HG03039 (cell line): Measurements from ENCODE around the gene RIOX2.

ENCODE experiments used
- ATAC-seq: cut with Tn5 transposase; IDR thresholded peaks from one replicate; pipeline ENCODE4 v1.9.1; 2021; ENCODE audit warnings: mild to moderate bottlenecking, moderate library complexity; ENCODE audit not compliant: unreplicated experiment

Gene RIOX2

DNA sequence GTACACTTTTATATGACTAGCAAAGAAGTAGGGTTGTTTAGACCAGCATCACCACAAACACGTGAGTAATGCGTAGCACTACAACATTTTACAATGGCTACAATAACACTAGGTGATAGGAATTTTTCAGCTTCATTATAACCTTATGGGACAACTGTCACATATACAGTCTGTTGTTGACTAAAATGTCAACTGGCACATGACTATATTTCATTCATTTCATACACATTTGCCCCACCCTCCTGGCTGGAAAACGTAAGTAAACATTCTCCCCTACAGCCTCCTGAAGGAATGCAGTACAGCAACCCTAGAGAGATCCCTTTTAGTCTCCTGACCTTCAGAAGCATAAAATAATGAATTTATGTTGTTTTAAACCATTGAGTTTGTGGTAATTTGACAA is 16.2 kb downstream of the RIOX2 start:
- no peak for ATAC-seq

DNA sequence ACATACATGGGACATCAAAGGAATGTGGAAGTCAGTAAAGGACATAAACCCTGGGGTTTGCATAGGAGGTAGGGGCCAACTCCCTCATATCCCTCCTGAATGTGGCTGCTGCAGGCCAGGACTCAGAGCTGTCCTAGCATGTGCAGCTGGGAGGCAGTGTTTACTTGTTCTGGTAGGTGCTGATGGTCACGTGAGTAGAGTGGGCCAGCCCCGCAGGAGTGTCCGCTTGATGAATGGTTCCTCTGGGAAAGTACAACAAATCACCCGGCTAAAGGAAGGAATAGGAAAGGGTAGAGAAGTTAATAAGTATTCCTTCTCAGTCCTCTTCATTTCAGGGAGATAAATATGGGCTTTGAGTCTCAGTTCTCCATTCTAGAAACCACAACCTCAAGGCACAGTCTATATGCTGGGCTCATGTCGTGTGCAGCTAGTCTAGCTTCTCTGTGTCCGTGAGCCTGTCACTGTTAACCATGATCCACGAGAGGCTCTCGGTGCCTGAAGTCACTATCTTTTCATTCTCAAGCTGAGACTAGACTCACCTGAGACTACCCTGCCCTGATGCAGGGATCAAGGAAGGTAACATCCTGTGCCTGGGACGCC is 17.9 kb downstream of the RIOX2 start:
- peak; percentile 62 for ATAC-seq

DNA sequence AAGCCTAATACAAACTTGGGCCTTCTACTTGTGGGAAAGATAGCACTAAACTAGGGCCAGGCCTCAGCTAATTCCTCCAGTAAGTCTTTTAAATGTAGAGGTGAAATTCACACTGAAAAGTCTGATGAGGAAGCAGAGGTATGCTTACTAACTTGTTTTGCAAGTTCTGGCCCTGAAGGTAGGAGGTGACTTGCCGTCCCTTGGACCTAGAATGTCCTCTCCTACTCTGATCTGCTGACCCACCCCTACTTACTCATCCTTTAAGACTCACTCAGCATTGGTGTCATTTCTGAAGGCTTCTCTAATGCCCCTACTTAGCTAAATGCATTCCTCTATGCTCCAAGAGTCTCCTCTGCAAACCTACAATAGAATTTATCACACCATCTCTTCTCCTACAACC is 19.4 kb downstream of the RIOX2 start:
- no peak for ATAC-seq

DNA sequence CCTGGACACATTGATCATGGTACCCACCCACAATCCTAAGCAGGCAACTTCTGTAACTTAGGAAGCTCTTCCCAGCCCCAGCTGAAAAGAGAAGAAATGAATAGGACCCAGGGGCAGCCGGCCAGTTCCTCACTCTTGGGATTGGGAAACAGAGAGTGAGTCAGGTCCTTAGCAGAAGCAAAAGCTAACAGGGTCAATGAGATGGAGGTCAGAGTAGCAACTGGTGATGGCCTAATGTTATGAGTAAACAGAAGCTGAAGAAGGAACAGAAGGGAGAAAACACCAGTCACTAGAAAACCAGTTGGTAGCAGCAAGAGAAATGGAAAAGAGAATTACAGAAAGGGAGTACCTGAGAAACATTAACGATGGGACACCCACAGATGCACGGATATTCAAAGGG is 20.0 kb downstream of the RIOX2 start:
- ATAC-seq: no peak

DNA sequence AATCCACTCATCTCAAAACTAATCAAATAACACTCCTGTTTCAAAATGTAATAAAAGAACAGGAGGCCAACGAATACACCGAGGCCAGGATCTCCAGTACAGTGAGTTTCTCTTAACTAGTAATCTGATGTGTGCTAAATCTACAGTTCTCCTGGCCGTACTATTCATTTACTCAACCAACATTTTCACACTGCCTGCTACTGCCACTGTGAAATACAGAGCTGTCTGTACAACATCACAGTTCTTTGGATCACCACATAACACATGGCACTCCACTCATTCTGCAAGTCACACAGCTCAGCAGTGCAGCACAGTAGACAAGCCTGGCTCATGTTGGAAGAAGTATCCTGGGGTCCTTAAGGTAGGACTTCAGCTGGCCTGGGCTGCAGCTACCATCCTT is 21.9 kb downstream of the RIOX2 start:
- ATAC-seq: no peak

DNA sequence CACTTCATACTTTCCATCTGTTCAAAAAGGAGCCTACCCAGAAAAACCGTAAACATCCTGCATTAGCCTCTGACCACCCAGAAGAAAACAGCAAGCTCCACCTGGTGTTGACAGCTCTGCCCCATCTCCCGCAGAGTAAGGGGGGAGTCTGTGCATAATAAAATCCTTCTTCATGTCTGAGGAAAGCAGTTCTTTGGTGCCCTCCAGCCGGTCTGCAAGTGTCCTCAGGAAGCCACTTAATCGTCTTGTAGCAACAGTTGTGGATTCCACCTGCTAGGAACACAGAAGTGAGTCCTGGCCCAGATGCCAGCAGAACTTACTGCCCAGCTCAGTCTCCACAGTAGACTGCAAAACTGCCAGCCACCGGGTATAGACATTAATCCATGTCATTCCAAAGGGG is 22.5 kb downstream of the RIOX2 start:
- ATAC-seq: no peak

DNA sequence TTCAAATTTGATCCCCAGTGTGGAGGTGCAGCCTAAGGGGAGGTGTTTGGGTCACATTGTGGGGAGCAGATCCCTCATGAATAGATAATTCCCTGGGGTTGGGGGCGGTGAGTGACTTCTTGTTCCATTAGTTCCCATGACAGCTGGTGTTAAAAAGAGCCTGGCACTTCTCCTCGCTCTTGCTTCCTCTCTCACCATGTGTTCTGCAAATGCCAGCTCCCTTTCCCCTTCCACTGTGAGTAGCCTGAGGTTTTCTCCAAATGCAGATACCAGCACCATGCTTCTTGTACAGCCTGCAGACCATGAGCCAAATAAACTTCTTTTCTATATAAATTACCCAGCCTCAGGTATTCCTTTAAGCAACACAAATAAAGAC is 23.1 kb downstream of the RIOX2 start:
- no peak for ATAC-seq

DNA sequence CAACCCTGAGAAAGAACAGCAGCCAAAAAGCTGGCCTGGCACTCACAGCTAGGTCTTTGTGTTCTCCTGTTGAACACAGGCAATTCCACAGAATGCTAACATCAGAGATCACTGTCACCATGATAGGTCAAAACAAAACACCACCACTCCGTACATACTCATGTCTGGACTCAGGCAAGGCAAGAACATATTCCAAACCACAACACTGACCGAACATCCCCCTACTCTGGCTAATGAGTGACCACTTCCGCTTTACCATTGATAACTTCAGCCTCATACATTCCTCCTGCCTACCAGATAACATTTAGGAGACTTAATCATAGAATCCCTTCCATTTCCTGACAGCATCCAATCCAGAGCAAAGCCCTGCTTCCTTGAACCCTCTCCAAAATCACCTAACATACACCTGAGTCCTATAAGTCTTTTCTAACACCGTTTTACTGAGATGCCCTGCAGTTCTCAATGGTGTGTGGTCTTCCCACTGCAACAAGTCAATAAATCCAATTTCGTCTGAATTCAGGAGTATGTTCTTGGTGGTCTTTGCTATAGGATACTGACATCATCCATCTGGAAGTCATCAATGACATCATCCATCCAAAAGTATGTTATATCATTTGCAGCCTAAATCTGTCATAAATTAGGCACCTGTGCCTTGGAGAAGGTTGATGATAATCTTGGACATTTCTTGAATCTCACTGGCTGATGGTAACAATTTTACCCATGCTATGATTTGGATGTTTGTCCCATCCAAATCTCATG is 23.7 kb downstream of the RIOX2 start:
- ATAC-seq: no peak

DNA sequence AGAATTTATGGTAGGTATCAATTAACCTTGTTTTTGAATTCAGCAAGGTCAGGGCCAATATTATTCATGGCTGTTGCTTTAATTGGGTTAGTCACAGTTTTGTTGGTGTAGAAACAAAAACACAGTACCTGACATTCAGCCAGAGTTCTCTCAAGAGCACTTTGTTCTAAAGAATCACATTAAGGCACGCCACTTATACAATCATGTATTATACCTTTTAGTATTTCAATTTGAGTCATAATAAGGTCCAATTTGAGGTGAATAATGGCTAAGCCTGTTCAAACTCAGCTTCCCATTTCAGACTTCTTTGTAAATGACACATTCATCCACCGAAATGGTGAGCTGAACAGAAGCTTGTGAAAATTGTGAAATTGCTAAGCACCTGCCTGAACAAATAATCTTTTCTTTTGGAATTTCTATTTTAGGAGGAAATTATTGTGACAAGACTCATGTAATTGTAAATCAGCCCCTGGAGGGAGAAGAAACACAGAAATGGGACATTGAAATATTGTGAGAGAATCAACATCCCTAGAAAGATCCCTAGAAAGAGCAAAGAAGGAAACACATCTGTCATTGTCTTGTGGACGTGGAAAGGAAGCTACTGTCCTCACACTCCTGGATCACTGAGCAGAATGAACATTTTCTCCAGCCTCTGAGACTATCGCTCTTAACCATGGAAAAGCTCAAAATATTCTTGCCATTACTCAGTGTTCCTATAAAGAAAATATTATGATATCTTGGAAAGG is 29.3 kb downstream of the RIOX2 start:
- no peak for ATAC-seq

DNA sequence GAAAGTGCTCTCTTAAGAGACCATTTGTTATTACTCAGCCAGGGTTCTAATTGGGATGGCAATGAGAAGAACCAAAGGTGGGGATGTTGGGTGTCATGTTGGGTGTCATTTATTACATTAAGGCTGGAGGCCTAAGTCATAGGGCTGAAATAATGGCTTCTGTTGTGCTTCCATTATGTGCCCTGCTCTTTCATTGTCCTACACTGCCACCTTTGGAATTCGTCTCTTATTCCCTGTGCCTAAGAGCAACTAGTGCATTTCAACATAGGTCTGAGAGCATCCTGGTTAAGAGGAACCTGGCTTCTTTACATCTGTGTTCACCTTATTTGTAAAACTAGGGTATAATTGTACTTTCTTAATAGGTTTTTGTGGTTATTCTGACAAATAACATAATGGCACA is 32.2 kb downstream of the RIOX2 start:
- ATAC-seq: no peak

DNA sequence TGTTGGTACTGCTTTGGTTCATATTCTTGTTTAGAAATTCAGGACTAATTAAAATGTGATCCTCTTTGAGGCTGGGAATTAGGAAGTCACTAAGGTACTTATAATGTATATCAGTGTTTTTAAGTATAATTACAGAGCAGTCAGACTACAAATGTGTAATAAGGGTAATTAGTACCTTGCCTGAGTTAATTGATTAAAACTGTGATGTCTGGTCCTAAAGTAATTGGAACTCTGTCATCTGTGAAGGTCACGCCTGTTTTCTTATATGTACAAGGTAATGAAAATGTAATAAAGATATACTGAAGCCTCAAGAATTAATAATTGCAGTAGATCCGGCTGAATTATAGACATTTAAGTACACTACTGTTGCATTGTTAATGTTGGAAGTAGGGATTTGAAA is 32.8 kb downstream of the RIOX2 start:
- no peak for ATAC-seq

DNA sequence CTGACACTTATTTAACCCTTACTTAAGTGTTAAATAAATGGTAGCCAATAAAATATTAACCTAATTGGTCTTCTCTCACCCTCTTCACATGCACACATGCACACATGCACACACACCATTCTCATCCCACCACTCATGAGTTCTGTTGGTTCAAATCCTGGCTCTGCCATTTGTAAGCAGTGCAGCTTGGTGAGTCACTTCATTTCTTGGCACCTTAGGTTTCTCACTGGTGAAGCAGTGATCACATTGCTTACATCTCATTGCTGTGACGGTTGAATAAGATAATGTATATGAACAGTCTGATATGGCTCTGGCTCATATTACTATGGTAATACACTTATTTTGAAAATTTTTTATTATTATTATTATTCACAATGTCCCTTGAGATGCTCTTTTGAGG is 33.8 kb downstream of the RIOX2 start:
- ATAC-seq: no peak

DNA sequence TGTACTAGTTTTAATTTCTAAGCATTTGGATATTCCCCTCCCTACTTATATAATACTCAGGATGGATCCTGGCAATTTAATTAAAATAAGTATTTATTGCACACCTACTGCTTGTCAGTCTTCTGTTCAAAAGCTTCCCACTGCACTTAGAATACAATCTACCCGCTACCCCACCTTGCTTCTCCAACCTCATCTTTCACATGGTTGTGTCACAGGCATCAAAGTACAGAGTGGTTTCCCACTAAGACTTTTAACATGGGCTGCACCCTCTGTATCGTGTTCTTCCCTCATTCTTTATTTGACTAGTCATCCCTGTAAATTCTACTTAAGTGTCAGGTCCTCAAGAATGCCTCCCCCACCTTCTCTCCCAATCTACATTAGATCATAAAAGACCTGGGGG is 35.0 kb downstream of the RIOX2 start:
- no peak for ATAC-seq

DNA sequence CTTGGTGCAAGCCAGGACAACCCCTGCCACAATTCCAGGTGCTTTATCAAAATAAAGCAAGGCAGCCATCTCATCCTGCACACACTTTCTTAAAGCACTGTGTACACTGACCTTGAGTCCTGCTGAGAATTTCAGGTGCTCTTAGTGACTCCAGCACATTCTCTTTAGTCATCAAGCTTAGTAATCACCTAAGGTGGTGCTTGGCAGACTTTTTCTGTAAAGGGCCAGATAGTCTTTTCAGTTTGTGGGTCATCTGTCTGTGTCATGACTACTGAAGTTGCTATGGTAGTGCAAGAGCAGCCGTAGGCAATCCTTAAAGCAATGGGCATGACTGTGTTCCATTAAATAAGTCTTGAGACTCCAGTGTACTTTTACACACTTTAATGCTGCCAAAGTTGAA is 36.4 kb downstream of the RIOX2 start:
- no peak for ATAC-seq

DNA sequence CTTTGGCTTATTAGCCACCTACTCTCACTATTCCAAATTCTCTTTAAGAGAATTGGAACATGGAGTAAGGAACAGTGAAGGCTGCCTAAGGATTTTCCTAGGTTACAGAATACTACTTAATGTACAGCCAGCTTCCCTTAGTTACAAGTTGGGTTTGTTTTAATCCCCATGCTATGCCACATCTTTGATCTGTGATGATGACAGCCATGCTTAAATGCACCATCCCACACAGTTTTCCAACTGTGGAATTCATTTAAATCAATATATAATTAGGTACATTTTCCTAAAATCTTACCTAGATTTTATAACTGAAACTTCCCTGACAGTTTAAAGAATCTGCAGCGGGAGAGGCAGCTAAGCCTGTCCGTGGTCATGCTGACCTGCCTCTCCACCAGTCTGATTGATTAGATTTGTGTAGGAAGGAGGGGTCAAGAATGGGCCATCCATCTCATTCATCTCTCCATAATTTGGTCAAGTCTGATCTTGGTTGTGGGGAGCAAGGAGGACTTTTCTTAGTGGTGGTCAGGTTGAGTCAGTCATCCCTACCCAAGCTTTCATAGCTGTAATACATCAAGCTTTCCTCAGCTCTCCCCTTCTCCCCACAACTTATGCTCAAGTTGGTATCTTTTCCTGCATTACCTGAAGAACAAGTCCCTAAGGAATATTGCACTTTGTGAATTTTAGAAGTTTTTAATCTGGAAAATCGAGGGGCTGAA is 37.1 kb downstream of the RIOX2 start:
- ATAC-seq: no peak

DNA sequence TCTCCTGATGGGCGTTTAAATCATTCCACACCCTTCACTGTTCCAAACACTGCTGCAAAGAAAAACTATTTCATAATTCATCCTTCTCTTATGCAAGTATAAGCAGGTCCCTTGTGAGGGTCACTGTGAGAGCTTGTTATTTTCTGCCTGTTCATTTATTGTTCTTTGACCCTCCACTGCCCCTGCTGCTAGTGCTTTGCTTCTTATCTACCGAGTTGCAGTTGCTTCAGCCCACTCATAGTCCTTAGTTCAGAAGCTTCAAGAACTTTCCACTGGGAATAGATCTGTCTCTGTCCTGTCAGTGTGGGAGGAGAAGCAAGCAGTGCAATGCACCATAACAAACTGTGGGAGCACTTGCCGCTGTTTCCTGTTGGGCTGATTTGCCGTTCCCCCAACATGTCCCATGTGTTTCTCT is 39.8 kb downstream of the RIOX2 start:
- no peak for ATAC-seq

DNA sequence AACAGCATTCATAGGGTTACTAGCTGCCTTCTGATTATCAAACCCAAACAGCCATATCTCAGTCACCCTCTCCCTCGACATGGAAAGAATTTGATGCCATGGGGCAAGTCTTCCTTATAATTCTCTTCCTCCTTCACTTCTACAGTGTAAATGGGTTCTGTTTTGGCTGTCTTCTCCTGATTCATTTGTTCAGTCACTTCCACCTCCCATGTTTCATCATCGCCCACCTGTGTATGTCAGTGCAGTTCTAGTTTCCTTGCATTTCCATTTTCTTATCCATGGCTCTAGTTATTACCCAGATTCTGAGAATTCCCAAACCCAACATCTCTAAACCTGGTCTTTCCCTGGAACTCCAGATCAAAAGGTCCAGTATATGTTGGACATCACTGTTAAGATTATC is 41.0 kb downstream of the RIOX2 start:
- no peak for ATAC-seq

DNA sequence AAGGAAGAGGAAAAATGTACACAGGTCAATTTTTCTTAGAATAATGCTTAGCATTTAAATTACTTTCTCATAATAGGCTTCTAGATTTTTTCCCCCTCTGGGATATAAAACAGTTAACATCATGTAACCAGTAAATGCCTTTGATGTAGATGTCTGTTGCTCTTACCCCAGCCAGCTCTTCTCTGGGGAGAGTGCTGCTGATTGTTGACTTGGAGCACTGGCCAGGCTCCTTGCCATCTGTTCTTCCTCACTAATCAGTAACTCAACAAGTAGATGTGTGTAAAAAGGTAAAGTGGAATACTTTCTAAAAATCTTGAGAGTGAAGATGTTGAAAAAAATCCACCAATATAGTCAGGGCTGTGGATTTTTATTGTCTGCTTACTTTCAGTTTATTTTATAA is 42.2 kb downstream of the RIOX2 start:
- no peak for ATAC-seq

DNA sequence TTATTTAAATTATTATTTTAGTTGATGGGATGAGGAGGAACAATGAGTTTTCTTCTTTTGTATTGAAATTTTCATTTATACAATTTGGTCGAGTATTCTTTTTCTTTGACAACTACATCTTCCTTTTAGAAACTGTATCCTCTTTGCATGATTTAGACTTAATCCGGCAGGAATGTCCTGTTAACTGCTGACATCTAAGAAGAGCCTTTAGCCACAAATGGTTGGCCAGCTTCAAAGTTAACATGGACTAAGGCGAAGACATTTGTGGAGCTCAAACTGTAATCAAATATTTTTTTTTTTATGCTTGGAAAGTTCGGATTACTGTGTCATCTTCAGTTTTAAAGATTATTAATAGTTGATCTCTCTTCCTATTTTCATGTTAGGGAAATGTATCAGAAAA is 43.2 kb downstream of the RIOX2 start:
- no peak for ATAC-seq

DNA sequence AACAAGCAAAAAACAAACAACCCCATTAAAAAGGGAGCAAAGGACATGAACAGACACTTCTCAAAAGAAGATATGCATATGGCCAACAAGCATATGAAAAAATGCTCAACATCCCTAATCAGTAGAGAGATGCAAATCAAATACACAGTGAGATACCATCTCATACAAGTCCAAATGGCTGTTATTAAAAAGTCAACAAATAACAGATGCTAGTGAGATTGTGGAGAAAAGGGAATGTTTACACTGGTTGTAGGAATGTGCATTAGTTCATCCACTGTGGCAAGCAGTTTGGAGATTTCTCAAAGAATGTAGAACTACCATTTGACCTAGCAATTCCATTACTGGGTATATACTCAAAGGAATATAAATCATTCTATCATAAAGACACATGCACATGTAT is 44.5 kb downstream of the RIOX2 start:
- ATAC-seq: no peak

DNA sequence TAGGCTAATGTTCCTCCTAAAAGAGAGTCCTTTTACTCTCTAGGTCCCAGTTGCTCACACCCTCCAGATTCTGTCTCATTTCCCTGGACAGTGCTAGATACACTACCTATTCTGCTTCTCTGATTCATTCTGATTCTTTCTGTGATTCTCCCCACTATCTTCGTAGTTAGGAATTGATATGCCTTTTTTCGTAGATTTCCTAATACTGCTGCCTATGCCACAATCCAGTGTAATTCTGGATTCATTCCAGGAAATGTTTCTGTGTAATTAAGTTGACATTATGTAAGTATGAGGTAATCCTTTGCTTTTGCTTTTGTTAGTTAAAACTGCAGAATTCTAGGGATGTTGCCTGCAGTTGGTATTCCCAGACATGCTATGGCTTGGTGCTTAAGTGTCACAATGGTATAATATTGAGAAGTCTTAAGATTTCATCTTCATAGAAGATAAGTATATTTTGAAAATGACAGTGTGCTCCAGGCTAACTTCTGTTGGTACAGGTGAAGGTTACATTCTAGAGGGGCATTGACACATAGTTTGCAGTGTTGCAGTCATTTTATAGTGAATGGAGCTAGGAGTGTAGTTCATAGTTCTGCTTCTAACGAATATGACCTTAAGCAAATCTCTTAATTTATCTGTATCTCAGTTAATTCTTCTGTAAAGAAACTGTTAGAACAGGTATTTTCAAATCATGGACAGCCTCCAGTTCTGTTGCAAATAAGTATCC is 54.3 kb downstream of the RIOX2 start:
- ATAC-seq: no peak
